Activated T-cell treated with anti-CD3 and anti-CD28 coated beads, Interleukin-2, amount 50 U/mL, for 72 hours (primary cell): Measurements from ENCODE around the gene TSPY4. TPM values are rescaled to one million over a fixed set of nuclear protein-coding genes. Genes with fewer than 3 reads are reported as not detected.
"Not testable (repeated sequence)": the region's sequence is repeated elsewhere in the genome, so short reads cannot be mapped to it uniquely, and the experiment has no call there.

ENCODE experiments used
- ATAC-seq, 2 donors: fragments of 150-1000 bp; cut with Tn5 transposase; replicated peaks in 1 of 2; 2 replicates each; pipeline ENCODE4 v1.10.0; 2021; ENCODE audit warnings: moderate library complexity in 2 of 2, mild to moderate bottlenecking in 1 of 2
- DNase-seq, 2 donors: peaks; one replicate each; pipeline ENCODE4 v3.0.0; 2021 to 2022; ENCODE audit warnings: mixed read lengths in 1 of 2
- H3K27ac Mint-ChIP-seq: one replicate; pipeline ENCODE4 v1.8.0; 2022; ENCODE audit warnings: mild to moderate bottlenecking, moderate library complexity, mixed read lengths
- H3K27me3 Mint-ChIP-seq: one replicate; pipeline ENCODE4 v1.8.0; 2022; ENCODE audit warnings: low read depth, mixed read lengths
- H3K36me3 Mint-ChIP-seq, 2 donors: one replicate each; pipeline ENCODE4 v1.8.0; 2022; ENCODE audit warnings: mixed read lengths in 2 of 2, mild to moderate bottlenecking in 1 of 2; ENCODE audit not compliant: insufficient read depth in 2 of 2
- H3K4me1 Mint-ChIP-seq: one replicate; pipeline ENCODE4 v1.8.0; 2022; ENCODE audit warnings: low read depth, mixed read lengths
- H3K4me3 Mint-ChIP-seq, 2 donors: one replicate each; pipeline ENCODE4 v1.8.0; 2022; ENCODE audit warnings: mild to moderate bottlenecking in 2 of 2, mixed read lengths in 2 of 2, moderate library complexity in 2 of 2
- H3K9me3 Mint-ChIP-seq, 2 donors: one replicate each; pipeline ENCODE4 v1.8.0; 2022; ENCODE audit warnings: mixed read lengths in 2 of 2
- total RNA-seq, 2 donors: library from RNA; stranded (reverse); gene quantifications; one replicate each; pipeline ENCODE4 v1.2.3, GENCODE V29; 2022

Gene TSPY4, protein sequence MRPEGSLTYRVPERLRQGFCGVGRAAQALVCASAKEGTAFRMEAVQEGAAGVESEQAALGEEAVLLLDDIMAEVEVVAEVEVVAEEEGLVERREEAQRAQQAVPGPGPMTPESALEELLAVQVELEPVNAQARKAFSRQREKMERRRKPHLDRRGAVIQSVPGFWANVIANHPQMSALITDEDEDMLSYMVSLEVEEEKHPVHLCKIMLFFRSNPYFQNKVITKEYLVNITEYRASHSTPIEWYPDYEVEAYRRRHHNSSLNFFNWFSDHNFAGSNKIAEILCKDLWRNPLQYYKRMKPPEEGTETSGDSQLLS
- not detected for total RNA-seq

DNA sequence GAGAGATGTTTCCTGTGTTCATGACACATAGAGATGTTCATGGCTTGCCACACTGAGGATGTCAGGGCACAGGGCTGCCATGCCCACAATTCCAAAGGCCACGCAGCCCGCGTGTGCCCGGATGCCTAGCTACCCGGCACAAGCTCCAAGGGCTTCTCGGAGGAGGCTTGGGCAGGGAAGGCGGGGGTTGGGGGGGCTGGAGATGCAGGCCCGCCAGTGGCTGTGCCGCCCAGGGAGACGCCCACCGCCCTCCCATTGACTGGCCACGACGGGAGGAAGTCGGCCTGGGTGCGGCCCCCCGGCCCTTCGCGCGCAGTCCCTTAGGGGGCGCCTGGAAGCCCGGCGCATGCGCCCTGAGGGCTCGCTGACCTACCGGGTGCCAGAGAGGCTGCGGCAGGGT, at the start of gene TSPY4:
Gene TSPY4 (plus strand): TSS at position 301 of the 400 bp plus-strand sequence. CDS start 46 bp downstream, at position 347.
- H3K9me3 Mint-ChIP-seq, H3K4me3 Mint-ChIP-seq, H3K4me1 Mint-ChIP-seq, DNase-seq, ATAC-seq, H3K27me3 Mint-ChIP-seq, H3K27ac Mint-ChIP-seq, H3K36me3 Mint-ChIP-seq: not testable (repeated sequence)

DNA sequence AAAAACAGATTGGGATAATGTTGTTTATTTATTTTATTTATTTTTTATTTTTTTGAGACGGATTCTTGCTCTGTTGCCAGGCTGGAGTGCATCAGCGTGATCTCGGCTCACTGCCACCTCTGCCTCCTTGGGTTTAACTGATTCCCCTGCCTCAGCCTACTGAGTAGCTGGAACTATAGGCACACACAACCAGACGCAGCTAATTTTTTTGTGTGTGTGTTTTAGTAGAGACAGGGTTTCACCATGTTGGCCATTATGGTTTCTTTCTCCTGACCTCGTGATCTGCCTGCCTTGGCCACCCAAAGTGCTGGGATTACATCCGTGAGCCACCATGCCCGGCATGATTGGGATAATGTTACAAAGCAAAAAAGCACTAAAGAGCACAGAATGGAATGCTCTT, 16.3 kb upstream of the TSPY4 start:
- Mint-ChIP-seq H3K4me3 (no peak overlapping the region), H3K4me1 (no peaks in the 10 kb centered on the region), H3K36me3 (no peaks in the 10 kb centered on the region), H3K9me3 (no peaks in the 10 kb centered on the region), H3K27me3 (no peaks in the 10 kb centered on the region), H3K27ac (no peak overlapping the region)
- no peak for ATAC-seq
- no peak for DNase-seq

DNA sequence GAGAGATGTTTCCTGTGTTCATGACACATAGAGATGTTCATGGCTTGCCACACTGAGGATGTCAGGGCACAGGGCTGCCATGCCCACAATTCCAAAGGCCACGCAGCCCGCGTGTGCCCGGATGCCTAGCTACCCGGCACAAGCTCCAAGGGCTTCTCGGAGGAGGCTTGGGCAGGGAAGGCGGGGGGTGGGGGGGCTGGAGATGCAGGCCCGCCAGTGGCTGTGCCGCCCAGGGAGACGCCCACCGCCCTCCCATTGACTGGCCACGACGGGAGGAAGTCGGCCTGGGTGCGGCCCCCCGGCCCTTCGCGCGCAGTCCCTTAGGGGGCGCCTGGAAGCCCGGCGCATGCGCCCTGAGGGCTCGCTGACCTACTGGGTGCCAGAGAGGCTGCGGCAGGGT, 20.2 kb downstream of the TSPY4 start, which contains the start of gene TSPY8:
Gene TSPY8 (plus strand): TSS at position 301 of the 400 bp plus-strand sequence. CDS start 46 bp downstream, at position 347.
- ATAC-seq, H3K27ac Mint-ChIP-seq, H3K4me1 Mint-ChIP-seq, H3K9me3 Mint-ChIP-seq, H3K4me3 Mint-ChIP-seq, H3K36me3 Mint-ChIP-seq, H3K27me3 Mint-ChIP-seq, DNase-seq: not testable (repeated sequence)

Other genes starting within 250 kb of the TSPY4 start
- not detected for gene TSPY8, start 20.3 kb downstream of the TSPY4 start, total RNA-seq
- not detected for gene TSPY3, start 61.0 kb downstream of the TSPY4 start, total RNA-seq
- not detected for gene TSPY1, start 129.5 kb downstream of the TSPY4 start, total RNA-seq
- not detected for gene TSPY9, start 149.8 kb downstream of the TSPY4 start, total RNA-seq
- gene TSPY10, start 190.4 kb downstream of the TSPY4 start, total RNA-seq, result not detected